Activated CD8-positive, alpha-beta memory T cell treated with anti-CD3 and anti-CD28 coated beads for 48 hours (primary cell): Measurements from ENCODE around the gene DLX3.

Experiments
- DNase-seq, 3 experiments: peaks; one replicate each; pipeline ENCODE4 v3.0.0-alpha.2; 2020; ENCODE audit warnings: low read depth in 2 of 3, low spot score in 2 of 3

The DLX3 gene

GRCh38 chr17:49973271-49973615 lies 21.8 kb downstream of the DLX3 start:
- DNase-seq = no peak

GRCh38 chr17:49972486-49973270 lies 22.3 kb downstream of the DLX3 start:
- DNase-seq = no peak

- no peak for DNase-seq
These were observed 23.1 kb downstream of the DLX3 start for GRCh38 chr17:49971848-49972485.

- no peak for DNase-seq
These were observed 23.7 kb downstream of the DLX3 start for GRCh38 chr17:49971199-49971847.

GRCh38 chr17:49970498-49970897 lies 24.5 kb downstream of the DLX3 start:
- DNase-seq = no peak

- DNase-seq = no peak
These were observed 25.1 kb downstream of the DLX3 start for GRCh38 chr17:49969795-49970389.

DNA sequence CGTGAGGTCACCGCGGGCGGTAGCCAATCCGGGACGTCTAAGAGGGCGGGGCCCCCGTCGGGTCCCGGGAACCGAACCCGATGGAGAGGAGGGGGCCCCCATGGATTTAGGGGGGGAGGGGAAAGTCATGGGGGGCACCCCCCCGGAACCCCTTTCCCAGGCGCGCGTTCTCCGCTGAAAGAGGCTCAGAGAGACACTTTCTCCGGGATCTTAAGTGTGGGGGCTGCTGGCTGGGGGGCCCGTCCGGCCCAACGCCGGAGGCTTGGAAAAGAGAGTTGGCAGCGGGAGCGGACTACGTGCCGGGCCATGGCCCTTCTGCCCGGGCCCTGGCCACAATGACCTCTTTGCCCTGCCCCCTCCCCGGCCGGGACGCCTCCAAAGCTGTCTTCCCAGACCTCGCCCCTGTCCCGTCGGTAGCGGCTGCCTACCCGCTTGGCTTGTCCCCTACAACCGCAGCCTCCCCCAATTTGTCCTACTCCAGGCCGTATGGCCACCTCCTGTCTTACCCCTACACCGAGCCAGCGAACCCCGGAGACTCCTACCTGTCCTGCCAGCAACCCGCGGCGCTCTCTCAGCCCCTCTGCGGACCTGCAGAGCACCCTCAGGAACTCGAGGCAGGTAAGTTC lies 25.8 kb downstream of the DLX3 start, which contains the start of gene DLX4:
TSS of gene DLX4 (plus strand) at position 57 of the 626 bp plus-strand sequence. CDS start at position 336, 279 bp downstream.
- DNase-seq = no peak

- peak in 2 of 3 experiments; percentile 39 to 50 for DNase-seq
These were observed 26.5 kb downstream of the DLX3 start for GRCh38 chr17:49968405-49969133.

- DNase-seq = no peak
These were observed 27.2 kb downstream of the DLX3 start for GRCh38 chr17:49967621-49968404.

DNA sequence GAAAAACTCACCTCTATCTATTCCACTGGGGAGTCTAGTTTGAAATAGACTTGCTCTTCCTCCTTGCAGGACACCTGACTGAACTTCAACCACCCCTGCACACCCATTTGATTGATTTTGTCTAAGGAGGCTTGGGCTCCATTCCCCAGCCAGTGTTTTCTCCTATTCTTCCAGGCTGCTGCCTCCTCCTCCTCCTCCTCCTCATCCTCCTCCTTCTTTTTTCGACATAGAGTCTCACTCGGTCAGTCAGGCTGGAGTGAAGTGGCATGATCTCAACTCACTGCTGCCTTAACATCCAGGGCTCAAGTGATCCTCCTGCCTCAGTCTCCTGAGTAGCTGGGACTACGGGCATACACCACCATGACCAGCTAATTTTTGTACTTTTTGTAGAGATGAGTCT lies 27.8 kb downstream of the DLX3 start:
- DNase-seq = no peak

DNA sequence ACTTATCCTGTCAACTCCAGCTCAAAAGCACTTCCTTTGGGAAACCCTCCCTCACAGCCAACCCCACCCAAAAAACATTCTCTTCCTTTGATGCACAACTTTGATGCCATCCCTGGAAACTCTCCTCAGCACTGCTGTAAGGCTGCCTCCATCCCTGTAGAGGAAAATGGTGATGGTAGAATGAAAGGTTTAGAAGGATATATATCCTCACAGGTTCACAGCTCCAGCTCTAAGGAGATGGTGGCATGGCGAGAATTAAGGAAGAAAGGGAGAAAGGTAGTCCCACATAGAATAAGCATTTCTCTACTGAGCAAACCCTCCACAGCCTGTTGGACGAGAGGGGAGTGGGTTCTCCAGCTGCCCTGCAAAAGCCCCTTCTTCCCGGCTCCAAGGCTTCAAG lies 28.3 kb downstream of the DLX3 start:
- no peak for DNase-seq

DNA sequence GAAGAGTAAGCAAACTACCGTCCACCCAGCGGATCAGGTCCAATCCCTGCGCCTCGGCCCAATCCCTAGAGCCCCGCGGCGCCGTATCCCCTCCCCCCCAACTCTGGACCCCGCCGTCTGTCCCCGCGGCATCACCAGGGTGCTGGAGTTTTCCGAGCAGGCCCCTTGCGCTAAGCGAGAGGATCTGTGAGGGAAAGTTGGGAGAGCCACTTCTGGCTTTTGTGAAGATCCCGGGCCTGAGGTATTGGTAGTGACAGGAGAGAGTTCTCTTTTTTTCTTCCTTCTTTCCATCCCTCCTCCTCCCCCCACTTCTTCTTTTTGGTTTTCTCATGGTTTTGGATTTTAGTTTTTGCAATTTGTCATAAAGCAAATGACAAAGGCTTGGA lies 29.5 kb downstream of the DLX3 start:
- no peak for DNase-seq

- no peak for DNase-seq
These were observed 30.1 kb downstream of the DLX3 start for GRCh38 chr17:49964769-49965523.

- no peak for DNase-seq
These were observed 30.7 kb downstream of the DLX3 start for GRCh38 chr17:49964303-49964768.

DNA sequence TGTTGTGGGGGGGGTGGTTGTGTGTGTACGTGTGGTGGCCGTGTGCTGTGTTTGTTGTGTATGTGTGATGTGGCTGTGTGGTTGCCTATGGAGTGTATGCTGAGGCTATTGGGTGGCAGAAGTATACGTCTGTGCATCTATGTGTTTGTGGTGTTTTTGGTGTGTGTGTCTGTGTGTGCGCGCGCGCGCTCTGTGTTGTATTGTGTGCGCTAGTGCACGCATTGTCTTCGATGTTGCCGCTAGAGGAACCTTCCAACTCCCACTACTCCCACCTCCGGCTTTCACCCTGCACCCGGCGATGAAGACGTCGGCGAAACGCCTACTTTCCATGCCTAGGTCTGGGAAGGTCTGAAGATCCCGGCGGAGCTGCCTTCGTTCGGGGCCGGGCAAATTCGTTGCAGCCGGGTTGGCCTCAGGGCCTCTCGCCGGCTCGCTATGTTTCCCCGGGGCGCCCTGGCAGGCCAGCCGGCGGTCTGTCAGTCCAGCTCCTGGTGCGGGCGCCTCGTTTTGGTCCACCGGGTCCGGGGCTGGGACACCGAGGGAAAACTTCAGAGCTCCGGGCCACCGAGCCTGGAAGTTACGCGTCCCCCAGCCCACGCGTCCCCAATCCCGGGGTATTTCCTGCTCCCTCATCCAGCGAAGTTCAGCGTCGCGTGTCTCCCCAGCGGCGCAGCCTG lies 31.3 kb downstream of the DLX3 start:
- DNase-seq = no peak

- DNase-seq = no peak
These were observed 31.8 kb downstream of the DLX3 start for GRCh38 chr17:49963309-49963625.

- DNase-seq = no peak
These were observed 32.3 kb downstream of the DLX3 start for GRCh38 chr17:49962599-49963308.
